IPS-18c (cell line): Measurements from ENCODE around the gene KRTAP12-2.

Experiments
- H3K4me3 ChIP-seq: 2 replicates; pipeline ENCODE4 v1.7.0; 2013; ENCODE audit warnings: low read depth, mild to moderate bottlenecking, low read length, moderate library complexity; ENCODE audit not compliant: insufficient read depth
- H3K9me3 ChIP-seq: one replicate; pipeline ENCODE4 v1.6.1; 2013; ENCODE audit warnings: mild to moderate bottlenecking, low read length, moderate library complexity; ENCODE audit not compliant: control insufficient read depth, insufficient read depth

KRTAP12-2 gene

DNA sequence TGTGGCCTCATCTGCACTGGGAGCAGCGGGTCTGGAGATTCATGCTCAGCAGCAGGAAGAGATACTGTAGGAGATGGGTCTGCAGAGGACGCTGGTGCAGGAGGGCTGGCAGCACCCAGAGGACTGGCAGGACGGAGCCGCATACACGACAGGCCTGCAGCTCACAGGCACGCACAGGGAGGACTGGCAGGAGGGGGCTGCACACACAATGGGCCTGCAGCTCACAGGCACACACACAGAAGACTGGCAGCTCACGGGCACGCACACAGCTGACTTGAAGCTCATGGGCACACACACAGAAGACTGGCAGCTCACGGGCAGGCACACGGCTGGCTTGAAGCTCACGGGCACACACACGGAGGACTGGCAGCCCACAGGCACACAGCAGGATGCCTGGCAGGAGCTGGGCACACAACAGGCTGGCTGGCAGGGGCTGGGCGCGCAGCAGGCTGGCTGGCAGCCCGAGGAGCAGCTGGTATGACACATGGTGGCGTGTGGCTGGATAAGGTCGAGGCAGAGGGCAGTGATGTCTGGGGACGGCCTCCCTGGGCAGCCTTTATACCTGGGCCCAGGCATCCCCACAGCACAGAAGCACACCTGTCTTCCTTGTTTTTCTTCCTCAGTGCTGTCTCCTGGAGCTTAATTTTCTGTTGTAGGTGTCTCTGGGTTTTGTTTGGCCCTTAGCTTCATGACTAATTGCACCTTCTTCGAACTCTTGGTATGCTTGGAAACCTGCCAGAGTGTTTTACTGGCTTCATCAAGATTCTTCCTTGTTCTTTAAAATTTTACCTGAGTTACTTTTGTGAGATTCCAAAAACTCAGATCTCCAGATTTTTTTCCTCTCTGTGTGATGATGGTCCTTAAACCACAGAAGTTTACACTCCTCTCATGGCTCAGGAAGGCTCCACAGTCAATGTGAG, at the start of gene KRTAP12-2:
KRTAP12-2 (minus strand) TSS at position 527 of the 920 bp plus-strand sequence; CDS start at position 486, 41 bp downstream.
- H3K4me3 ChIP-seq: no peak within 1 kb of the TSS
- H3K9me3 ChIP-seq: peaks cover 11% of the 10 kb centered on the region

DNA sequence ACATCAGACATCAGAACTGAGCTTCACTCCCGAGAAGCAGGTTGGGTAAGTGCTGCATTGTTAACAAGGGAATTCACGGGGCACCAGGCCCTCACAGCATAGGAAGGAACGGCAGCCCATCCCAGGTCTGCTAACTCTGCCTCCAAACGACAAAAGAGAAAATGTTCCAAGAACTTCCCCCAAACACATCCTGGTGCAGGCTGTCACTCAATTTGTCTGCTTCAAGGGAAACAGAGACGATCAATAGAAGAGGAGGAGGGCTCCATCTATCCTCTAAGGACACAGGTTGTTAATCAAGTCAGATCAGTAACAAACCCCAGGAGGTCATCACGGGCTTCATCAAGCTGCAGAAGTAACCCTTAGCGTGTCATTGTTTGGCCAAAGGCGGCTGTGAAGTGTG, 48.2 kb upstream of the KRTAP12-2 start:
- Histone ChIP-seq H3K4me3 (no peak overlapping the region), H3K9me3 (no peaks in the 10 kb centered on the region)

DNA sequence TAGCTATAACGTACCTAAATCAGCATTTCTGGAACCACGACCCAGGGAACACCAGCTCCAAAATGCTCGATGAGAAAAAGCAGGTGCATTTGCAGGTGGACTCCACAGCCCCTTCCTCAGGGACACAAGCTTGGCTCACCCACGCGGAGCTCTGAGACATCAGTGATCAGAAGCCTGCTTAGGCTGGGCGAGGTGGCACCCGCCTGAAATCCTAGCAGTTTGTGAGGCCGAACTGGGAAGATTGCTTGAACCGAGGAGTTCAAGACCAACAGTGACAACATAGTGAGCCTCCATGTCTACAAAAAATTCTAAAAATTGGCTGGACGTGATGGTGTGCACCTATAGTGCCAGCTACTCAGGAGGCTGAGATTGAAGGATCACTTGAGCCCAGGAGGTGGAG, 47.1 kb upstream of the KRTAP12-2 start:
- no peak overlapping the region for H3K4me3 ChIP-seq
- H3K9me3 ChIP-seq: no peaks in the 10 kb centered on the region

- no peaks in the 10 kb centered on the region for H3K9me3 ChIP-seq
- H3K4me3 ChIP-seq: no peak overlapping the region
Observed at GRCh38 chr21:44713130-44713529, 46.4 kb upstream of the KRTAP12-2 start.

DNA sequence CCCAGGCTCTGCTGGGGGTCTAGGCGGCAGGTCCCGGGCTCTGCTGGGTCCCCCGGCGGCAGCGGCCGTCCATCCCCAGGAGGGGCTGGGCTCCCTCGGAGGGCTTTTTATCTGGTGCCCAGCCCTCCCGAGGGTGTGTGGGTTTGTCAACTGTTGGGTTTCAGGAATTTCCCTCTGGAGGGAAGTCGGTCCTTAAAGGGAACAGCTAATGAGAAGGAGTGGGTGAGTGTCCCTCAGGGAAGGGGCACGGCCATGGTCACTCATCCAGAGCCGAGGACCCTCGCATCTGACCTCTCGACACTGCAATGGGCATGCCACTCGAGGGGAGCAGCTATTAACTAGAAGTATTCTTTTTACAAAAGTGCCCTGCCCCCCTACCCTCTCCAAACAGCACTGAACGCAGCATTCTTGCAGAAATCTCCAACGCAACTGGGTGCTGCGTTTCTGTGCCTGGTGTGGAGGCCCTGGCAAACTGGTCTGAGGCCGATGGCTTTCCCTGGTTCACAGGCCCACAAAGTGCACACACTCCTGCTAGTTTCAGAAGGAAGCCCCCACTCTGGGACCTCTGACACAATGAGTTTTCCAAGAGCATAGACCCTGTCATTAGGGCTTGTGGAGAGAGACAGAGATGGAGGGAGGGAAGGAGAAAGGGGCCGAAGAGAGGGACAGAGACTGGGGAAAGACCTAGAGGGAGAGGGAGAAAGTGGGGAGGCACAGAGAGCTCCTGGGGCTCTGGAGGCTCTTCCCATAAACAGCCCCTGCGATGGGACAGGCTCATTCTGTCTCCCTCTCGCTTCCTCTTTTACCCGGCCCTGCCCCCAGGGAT, 45.7 kb upstream of the KRTAP12-2 start:
- Histone ChIP-seq H3K4me3 (peak overlapping the region; percentile 34), H3K9me3 (no peaks in the 10 kb centered on the region)

GRCh38 chr21:44711327-44712202, 44.8 kb upstream of the KRTAP12-2 start, which contains the start of gene TSPEAR:
Gene TSPEAR (minus strand): TSS chr21:44711572. CDS start chr21:44711514, 58 bp downstream.
- H3K9me3 ChIP-seq: no peaks in the 10 kb centered on the region
- peak within 1 kb of the TSS; percentile 53 for H3K4me3 ChIP-seq

GRCh38 chr21:44710756-44711326, 44.1 kb upstream of the KRTAP12-2 start:
- Histone ChIP-seq H3K4me3 (peak overlapping the region; percentile 53), H3K9me3 (peaks cover 2% of the 10 kb centered on the region)

DNA sequence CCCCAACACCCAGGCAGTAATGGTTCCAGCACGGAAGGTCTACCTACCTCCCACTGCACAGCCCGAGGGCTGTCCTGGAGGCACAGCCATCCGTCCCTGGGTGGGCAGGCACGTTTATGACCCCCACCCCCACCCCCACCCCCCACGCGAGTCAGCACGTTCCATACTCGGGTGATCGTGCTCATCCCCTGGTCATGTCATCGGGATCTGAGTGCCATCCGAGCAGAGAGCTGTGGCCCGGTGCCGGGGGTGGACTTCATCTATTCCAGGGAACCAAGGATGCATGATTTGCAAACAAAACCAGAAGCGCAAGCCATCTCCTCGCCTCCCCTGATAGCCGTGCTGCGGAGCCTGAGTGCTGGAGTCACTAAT, 43.6 kb upstream of the KRTAP12-2 start:
- peaks cover 2% of the 10 kb centered on the region for H3K9me3 ChIP-seq
- peak overlapping the region; percentile 53 for H3K4me3 ChIP-seq

DNA sequence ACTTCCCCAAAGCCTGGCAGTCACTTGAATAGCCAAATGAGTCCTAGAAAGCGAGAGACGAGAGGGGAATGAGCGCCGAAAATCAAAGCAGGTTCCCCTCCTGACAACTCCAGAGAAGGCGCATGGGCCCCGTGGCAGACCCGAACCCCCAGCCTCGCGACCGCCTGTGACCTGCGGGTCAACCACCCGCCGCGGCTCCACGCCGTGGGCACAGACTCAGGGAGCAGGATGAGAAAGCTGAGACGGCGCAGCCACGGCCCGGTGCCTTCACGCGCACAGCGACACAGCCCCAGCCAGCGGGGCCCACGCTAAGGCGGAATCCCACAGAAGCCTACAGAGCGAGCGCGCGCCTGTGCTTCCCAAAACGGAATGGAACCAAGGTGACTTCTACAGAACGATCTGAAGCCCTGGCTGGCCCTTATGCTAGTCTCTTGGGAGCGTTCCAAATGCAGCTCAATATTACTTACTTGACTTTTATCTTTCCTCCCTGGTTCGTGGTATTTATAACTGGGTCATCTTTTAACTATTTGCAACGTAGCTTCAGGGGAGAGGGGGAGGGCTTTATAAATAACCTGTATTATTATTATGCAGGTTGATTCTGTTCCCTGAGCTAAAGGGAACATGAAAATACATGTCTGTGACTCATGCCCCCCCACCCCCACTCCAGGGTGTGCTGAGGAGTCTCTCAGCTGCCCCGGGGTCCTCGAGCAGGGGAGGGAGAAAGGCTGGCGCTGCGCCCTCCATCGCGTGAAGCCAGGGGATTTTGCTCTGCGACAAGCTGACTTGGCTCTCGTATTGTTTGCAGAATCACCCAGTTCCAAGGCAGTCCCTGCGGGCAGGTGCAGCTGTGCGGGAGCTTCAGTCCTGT, 42.9 kb upstream of the KRTAP12-2 start:
- Histone ChIP-seq H3K9me3 (peaks cover 2% of the 10 kb centered on the region), H3K4me3 (peak overlapping the region; percentile 53)

DNA sequence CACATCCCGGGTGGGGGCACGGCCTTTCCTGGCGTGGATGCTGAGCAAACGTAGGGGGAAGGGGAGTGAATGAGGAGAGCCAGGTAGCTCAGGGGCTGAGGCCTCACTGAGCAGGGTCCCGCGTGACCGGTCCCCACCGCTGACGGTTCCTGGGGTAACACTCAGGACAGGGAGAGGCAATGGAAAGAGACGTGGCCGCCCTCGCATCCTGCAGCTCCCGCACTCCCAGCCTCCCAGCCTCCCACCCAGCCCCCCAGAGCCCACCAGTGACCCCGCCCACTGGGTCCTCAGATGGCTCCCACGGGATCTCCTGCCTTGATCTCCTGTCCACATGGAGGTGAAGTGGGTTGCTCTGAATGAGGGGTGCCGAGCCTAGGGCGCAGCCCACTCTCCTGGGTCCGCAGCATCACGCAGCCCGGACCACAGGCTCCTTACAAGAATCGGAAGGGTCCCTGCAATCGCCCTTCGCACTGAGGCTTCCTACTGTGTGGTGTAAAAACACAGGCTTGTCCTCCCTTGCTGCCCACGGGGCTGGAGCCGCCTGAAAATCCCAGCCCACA, 42.2 kb upstream of the KRTAP12-2 start:
- Histone ChIP-seq H3K4me3 (peak overlapping the region; percentile 45), H3K9me3 (peaks cover 2% of the 10 kb centered on the region)

GRCh38 chr21:44708213-44708865, 41.6 kb upstream of the KRTAP12-2 start:
- Histone ChIP-seq H3K4me3 (peak overlapping the region; percentile 45), H3K9me3 (peaks cover 2% of the 10 kb centered on the region)

DNA sequence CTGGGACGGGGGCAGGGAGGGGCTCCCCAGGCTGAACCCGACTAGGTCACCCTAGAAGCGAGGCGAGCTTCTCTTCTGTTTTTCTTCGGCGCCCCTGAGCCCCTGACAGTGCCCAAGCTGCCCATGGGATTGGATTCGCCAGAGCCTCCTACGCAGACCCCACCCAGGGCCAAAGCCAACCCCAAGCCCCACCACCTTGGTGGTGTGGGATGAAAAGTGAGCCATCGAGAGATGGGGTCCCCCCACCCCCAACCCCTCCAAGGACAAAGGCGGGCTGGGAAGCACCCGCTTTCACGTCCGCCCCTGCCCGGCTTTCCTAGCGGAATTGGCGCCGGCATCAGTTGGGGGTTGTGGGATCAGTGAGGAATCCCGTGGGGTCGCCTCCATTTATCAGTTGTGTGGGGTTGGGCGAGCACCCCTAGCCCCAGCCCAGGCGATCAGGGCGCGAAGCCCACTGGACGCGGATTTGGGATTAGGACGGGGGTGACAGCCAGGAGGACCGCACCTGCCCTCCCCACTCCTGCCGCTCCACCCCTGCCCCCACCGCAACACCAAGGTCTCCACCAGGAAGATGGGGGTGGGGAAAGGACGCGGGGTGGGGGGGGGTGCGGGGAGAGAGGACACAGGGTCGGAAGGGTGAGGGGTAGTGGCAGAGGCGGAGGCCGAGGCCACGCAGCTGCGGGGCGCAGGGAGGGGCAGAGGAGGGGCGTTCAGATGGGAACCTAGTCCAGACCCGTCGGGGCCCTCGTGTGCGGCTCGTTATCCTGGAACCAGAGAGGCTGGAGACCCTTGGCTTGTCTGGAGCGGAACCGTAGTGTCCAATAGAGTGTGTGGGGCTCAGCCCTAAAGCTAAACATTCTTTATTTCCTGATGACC, 40.2 kb upstream of the KRTAP12-2 start:
- Histone ChIP-seq H3K9me3 (peaks cover 2% of the 10 kb centered on the region), H3K4me3 (peak overlapping the region; percentile 70)

DNA sequence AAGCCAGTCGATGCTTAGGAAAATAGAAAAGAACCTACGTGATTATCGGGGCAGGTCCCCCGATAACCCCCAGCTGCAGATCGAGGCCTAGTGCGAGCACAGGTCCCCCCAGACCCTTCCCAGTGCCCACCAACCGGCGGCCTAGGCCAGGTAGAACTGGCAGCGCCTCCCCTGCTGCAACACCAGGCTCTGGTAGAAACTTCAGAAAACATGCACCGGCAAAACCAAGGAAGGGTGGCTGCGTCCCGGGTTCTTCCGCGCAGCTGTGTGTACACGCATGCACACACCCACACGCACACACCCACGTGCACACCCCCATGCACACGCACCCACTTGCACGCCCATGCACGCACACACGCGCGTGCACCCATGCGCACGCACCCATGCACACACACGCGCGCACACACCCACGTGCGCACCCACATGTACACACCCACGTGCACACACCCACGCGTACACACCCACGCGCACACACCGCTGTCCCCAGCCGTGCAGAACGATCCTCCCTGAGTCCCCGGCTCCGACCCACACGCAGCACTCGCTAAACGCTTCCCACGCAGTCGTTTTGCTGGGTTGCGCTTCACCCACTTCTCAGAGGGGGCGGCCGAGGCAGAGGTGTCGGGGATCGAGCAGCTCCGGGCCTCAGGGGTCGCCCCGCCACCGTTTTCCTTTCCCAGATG, 39.4 kb upstream of the KRTAP12-2 start:
- peak overlapping the region; percentile 70 for H3K4me3 ChIP-seq
- H3K9me3 ChIP-seq: peaks cover 2% of the 10 kb centered on the region

- peaks cover 2% of the 10 kb centered on the region for H3K9me3 ChIP-seq
- peak overlapping the region; percentile 38 for H3K4me3 ChIP-seq
Observed at GRCh38 chr21:44704636-44705001, 37.9 kb upstream of the KRTAP12-2 start.
